Right lobe of liver (tissue), 4 donors: Measurements from ENCODE around the gene FBXO9.
"Not testable (repeated sequence)": the region's sequence is repeated elsewhere in the genome, so short reads cannot be mapped to it uniquely, and the experiment has no call there.

ENCODE experiments used
- POLR2A ChIP-seq: fragments of 450-650 bp; IDR thresholded peaks from one replicate; pipeline ENCODE4 v1.6.1; 2017; ENCODE audit warnings: antibody characterized with exemption, mild to moderate bottlenecking
- TF ChIP-seq, protein P1 (sequence below), 4 donors: fragments of 200-600 bp in 3 of 4; fragments of 450-650 bp in 1 of 4; IDR thresholded peaks; one replicate each; pipeline versions ENCODE4 v1.5.1 to v1.8.0; 2016 to 2022; ENCODE audit warnings: antibody characterized with exemption in 4 of 4, mild to moderate bottlenecking in 2 of 4
- donor health status: DM: no; HTN: no; CAD: no.
- donor health status: DM: no; HTN: no; CAD: no.
- donor health status: DM: no; HTN: yes; CAD: no.

DNA sequence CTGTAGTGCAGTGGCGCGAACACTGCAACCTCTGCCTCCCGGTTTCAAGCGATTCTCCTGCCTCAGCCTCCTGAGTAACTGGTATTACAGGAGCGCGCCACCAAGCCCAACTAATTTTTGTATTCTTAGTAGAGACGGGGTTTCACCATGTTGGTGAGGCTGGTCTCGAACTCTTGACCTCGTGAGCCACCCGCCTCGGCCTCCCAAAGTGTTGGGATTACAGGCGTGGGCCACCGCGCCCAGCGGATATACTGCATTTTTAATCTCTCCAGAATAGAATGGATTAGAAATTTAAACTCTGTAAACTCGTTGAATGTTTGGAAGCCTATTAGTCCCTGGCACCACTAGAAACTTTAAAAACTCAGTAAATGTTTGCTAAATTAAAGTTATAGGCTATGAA lies 949 bp upstream of the FBXO9 start:
- TF ChIP-seq, protein P1, sequence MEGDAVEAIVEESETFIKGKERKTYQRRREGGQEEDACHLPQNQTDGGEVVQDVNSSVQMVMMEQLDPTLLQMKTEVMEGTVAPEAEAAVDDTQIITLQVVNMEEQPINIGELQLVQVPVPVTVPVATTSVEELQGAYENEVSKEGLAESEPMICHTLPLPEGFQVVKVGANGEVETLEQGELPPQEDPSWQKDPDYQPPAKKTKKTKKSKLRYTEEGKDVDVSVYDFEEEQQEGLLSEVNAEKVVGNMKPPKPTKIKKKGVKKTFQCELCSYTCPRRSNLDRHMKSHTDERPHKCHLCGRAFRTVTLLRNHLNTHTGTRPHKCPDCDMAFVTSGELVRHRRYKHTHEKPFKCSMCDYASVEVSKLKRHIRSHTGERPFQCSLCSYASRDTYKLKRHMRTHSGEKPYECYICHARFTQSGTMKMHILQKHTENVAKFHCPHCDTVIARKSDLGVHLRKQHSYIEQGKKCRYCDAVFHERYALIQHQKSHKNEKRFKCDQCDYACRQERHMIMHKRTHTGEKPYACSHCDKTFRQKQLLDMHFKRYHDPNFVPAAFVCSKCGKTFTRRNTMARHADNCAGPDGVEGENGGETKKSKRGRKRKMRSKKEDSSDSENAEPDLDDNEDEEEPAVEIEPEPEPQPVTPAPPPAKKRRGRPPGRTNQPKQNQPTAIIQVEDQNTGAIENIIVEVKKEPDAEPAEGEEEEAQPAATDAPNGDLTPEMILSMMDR (IDR thresholded peaks at IDR 0.05): not testable (repeated sequence)
- not testable (repeated sequence) for TF ChIP-seq POLR2A
